PFSK-1 (cell line): ENCODE data around the gene LSM14B.

ENCODE experiments used
- FOXP2 ChIP-seq: optimal IDR thresholded peaks from 2 replicates; pipeline ENCODE3; 2011; ENCODE audit warnings: borderline replicate concordance, control low read depth, inconsistent platforms; ENCODE audit not compliant: insufficient read depth; ENCODE audit errors: extremely low read length, extremely low read depth
- POLR2AphosphoS5 ChIP-seq: IDR thresholded peaks from 2 replicates; pipeline ENCODE4 v1.6.1; 2012; ENCODE audit warnings: low read depth, mild to moderate bottlenecking, control low read depth, low read length, moderate library complexity
- REST ChIP-seq, 2 experiments: IDR thresholded peaks; 2 replicates each; pipeline versions ENCODE4 v1.6.1 to v1.8.0; 2011 to 2012; ENCODE audit warnings: low read depth in 2 of 2, low read length in 2 of 2, control low read depth in 1 of 2, inconsistent platforms in 1 of 2, mild to moderate bottlenecking in 1 of 2, moderate library complexity in 1 of 2; ENCODE audit not compliant: insufficient read depth in 1 of 2
- SIN3A ChIP-seq: IDR thresholded peaks from 2 replicates; pipeline ENCODE4 v1.6.1; 2012; ENCODE audit warnings: mild to moderate bottlenecking, low read length, moderate library complexity, borderline replicate concordance; ENCODE audit not compliant: insufficient read depth
- TAF1 ChIP-seq: IDR thresholded peaks from 2 replicates; pipeline ENCODE4 v1.6.1; 2012; ENCODE audit warnings: low read length, control low read depth, borderline replicate concordance; ENCODE audit not compliant: insufficient read depth

LSM14B gene

GRCh38 chr20:62105592-62105991, 16.7 kb upstream of the LSM14B start:
- TF ChIP-seq REST (IDR thresholded peaks at IDR 0.05; ENCODE audit: insufficient read depth in 1 of 2, low read depth in 2 of 2, low read length in 2 of 2) (no peak), TAF1 (no peak)

- TF ChIP-seq FOXP2 (no peak), TAF1 (no peak), POLR2AphosphoS5 (no peak), REST (IDR thresholded peaks at IDR 0.05; ENCODE audit: insufficient read depth in 1 of 2, low read depth in 2 of 2, low read length in 2 of 2) (no peak)
These were observed 11.1 kb upstream of the LSM14B start for GRCh38 chr20:62111148-62111547.

DNA sequence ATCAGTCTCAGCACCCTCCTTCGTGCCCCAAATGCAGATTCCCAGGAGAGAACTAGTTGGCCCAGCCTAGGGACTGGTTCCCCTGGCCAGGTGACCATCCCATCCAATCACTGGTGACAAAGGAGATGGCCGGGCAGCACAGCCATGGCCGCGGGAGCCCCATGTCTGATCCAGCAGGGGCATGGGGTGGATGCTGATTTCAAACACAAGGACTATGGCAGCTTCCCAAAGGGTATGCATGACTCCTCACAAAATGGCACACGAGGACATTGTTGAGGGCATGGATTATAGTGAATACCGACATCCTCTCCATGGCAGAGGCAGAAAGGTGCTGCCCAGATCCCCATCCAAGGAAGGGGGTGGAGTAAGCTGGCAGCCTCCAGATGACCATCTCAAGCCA, 9.9 kb upstream of the LSM14B start:
- no peak for TF ChIP-seq POLR2AphosphoS5
- TF ChIP-seq FOXP2, result no peak
- no peak for TF ChIP-seq TAF1
- no peak for TF ChIP-seq REST (IDR thresholded peaks at IDR 0.05; ENCODE audit: insufficient read depth in 1 of 2, low read depth in 2 of 2, low read length in 2 of 2)
- TF ChIP-seq SIN3A, result no peak

GRCh38 chr20:62114894-62115293, 7.4 kb upstream of the LSM14B start:
- TF ChIP-seq FOXP2 (no peak), REST (IDR thresholded peaks at IDR 0.05; ENCODE audit: insufficient read depth in 1 of 2, low read depth in 2 of 2, low read length in 2 of 2) (no peak), POLR2AphosphoS5 (no peak), TAF1 (no peak), SIN3A (no peak)

DNA sequence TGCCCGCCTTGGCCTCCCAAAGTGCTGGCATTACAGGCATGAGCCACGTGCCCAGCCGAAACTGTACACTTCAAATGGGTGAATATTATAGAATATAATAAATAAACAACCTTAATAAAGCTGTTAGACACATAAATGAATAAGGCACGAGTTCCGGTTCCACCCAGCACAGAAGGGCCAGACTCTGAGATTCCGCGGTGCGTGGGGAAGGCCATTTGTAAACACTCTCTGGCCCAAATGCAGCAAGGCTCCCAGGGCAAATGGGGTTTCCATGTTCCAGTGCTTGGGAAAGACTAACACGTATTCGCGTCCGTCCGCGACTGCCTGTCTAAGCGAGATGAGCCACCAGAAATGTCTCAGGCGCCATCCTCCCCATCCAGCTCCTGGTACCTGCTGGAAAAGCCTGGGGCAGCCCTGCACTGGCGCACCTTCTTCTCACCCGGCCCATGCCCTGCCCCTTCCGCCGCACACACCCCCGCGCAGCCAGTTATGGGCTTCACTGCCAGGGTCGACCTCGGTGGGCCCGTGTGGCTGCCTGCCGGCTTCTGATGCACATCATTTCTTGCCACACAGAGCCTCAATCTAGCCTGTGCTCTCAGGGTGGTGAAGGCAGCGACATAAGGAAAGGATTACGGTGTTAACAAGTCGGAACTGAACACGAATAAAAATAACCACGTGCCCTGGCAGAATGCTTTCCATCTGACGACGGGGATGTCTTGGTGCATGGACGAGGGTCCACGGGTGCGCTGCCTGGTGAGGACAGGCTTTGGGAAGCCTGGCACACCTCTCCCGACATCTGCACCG, 5.5 kb upstream of the LSM14B start:
- TF ChIP-seq SIN3A (no peak), POLR2AphosphoS5 (no peak), TAF1 (no peak), REST (IDR thresholded peaks at IDR 0.05; ENCODE audit: insufficient read depth in 1 of 2, low read depth in 2 of 2, low read length in 2 of 2) (no peak), FOXP2 (no peak)
